ENCODE data around the gene CDC14A.
"Not testable (repeated sequence)": the region's sequence is repeated elsewhere in the genome, so short reads cannot be mapped to it uniquely, and the experiment has no call there.

Gene CDC14A

GRCh38 chr1:100363831-100364230 is 11.5 kb downstream of the CDC14A start:
- DNase-seq: no peak

- no peak for DNase-seq
These were observed 12.4 kb downstream of the CDC14A start for GRCh38 chr1:100364697-100365096.

- no peak for DNase-seq
These were observed 13.9 kb downstream of the CDC14A start for GRCh38 chr1:100366209-100366525.

GRCh38 chr1:100369339-100369738 is 17.0 kb downstream of the CDC14A start:
- DNase-seq: not testable (repeated sequence)

GRCh38 chr1:100373953-100374352 is 21.6 kb downstream of the CDC14A start:
- DNase-seq: not testable (repeated sequence)

- not testable (repeated sequence) for DNase-seq
These were observed 24.6 kb downstream of the CDC14A start for GRCh38 chr1:100376890-100377289.

GRCh38 chr1:100377590-100378361 is 25.5 kb downstream of the CDC14A start:
- no peak for DNase-seq

- no peak for DNase-seq
These were observed 26.6 kb downstream of the CDC14A start for GRCh38 chr1:100378956-100379355.

GRCh38 chr1:100380635-100381034 is 28.3 kb downstream of the CDC14A start:
- DNase-seq: no peak

GRCh38 chr1:100382657-100383056 is 30.4 kb downstream of the CDC14A start:
- DNase-seq: no peak

- DNase-seq: no peak
These were observed 31.6 kb downstream of the CDC14A start for GRCh38 chr1:100383743-100384405.

GRCh38 chr1:100387209-100387608 is 34.9 kb downstream of the CDC14A start:
- no peak for DNase-seq

GRCh38 chr1:100387657-100388350 is 35.5 kb downstream of the CDC14A start:
- no peak for DNase-seq

- DNase-seq: no peak
These were observed 38.2 kb downstream of the CDC14A start for GRCh38 chr1:100390531-100390930.

- DNase-seq: no peak
These were observed 39.4 kb downstream of the CDC14A start for GRCh38 chr1:100391675-100392074.

GRCh38 chr1:100392756-100393155 is 40.5 kb downstream of the CDC14A start:
- no peak for DNase-seq

GRCh38 chr1:100394285-100394684 is 42.0 kb downstream of the CDC14A start:
- no peak for DNase-seq

- no peak for DNase-seq
These were observed 43.6 kb downstream of the CDC14A start for GRCh38 chr1:100395913-100396312.

GRCh38 chr1:100396651-100397050 is 44.3 kb downstream of the CDC14A start:
- DNase-seq: no peak

- DNase-seq: no peak
These were observed 45.4 kb downstream of the CDC14A start for GRCh38 chr1:100397681-100398080.

GRCh38 chr1:100398648-100399047 is 46.3 kb downstream of the CDC14A start:
- no peak for DNase-seq

- DNase-seq: peak; percentile 92
These were observed 48.1 kb downstream of the CDC14A start for GRCh38 chr1:100400404-100400803.

- no peak for DNase-seq
These were observed 52.5 kb downstream of the CDC14A start for GRCh38 chr1:100404821-100405220.

- DNase-seq: not testable (repeated sequence)
These were observed 53.6 kb downstream of the CDC14A start for GRCh38 chr1:100405902-100406301.

Data from GF-D8 (cell line).